Right lung (tissue), 5 donors: ENCODE results near the gene MRPL9. TPM values are rescaled to one million over a fixed set of nuclear protein-coding genes. Genes with fewer than 3 reads are reported as not detected.

Source experiments
- DNase-seq, 2 donors: peaks; one replicate each; pipeline ENCODE4 v3.0.0-alpha.2; 2013
- polyA plus RNA-seq, 5 donors: library from polyadenylated mRNA; unstranded; fragments of 120-200 nt; gene quantifications; one replicate each; pipeline versions ENCODE4 v1.2.1 to v1.2.3, GENCODE V29; 2013; ENCODE audit warnings: inconsistent platforms in 1 of 5, low replicate concordance in 1 of 5; ENCODE audit not compliant: insufficient read length in 5 of 5, insufficient read depth in 1 of 5

Gene MRPL9
- polyA plus RNA-seq, 5 donors, result 104 to 125 (median 113) TPM

DNA sequence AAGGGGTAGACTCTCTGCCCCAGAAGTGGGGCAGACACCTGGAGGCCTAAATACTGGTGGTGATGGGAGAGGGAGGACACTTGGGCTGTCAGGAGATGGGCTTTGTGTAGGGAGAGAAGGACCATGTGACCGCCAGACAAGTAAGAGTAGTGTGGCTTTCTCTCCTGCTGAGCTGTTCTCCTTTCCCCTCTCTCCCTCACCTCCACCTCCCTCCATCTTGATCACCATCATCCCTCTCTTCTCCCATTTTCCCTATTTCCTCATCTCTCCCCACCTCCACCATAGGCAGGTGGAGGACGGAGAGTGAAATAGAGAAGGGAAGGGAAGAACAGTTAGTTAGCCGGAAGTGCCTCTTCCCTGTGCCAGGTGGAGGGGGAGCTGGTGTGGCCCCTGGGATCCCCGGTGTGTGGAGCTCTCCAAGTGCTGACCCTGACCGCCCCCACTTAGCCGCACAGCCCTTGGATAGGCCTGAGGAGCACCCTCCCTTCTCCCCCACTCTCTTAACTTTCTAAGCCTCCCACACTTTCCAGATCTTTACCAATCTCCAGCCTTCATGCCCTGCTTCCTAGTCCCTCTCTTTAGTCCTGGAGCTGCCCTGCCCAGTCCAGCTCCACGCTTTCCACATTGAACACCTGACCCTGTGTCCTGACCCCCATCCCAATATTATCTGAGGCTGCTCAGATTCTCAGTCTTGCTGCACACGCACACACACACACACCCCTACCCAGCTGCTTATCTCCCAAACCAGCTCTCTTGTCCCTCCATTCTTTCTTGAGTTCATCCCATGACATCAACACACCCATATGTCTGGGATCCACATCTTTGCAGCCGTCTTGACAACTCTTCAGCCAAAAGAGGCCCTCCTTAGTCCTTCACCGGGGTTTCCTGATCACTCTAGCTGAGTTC, 48.2 kb downstream of the MRPL9 start:
- no peak for DNase-seq

DNA sequence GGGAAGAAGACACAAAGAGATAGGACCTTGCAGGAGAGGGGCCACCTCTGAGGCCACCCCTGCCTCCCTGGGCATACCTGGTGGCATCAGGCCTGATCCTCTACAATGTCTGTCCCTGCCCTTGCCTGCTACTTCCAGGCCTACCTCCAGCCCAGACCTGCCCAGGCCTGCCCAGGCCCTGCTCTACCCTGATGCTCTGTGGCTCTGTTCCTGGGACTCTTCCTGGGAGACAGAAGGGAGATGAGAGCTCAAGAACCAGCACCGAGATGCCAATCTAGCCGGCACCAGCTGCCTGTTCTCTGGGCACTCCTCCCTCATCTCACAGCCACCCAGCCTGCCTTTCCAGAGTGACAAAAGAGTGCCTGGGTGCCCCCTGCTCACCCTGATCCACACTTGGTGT, 49.4 kb downstream of the MRPL9 start:
- no peak for DNase-seq

- DNase-seq, result no peak
Observed at GRCh38 chr1:151713044-151713443, 50.3 kb downstream of the MRPL9 start.

- DNase-seq, result no peak
Observed at GRCh38 chr1:151711951-151712350, 51.3 kb downstream of the MRPL9 start.

- no peak for DNase-seq
Observed at GRCh38 chr1:151711044-151711800, 52.1 kb downstream of the MRPL9 start.

DNA sequence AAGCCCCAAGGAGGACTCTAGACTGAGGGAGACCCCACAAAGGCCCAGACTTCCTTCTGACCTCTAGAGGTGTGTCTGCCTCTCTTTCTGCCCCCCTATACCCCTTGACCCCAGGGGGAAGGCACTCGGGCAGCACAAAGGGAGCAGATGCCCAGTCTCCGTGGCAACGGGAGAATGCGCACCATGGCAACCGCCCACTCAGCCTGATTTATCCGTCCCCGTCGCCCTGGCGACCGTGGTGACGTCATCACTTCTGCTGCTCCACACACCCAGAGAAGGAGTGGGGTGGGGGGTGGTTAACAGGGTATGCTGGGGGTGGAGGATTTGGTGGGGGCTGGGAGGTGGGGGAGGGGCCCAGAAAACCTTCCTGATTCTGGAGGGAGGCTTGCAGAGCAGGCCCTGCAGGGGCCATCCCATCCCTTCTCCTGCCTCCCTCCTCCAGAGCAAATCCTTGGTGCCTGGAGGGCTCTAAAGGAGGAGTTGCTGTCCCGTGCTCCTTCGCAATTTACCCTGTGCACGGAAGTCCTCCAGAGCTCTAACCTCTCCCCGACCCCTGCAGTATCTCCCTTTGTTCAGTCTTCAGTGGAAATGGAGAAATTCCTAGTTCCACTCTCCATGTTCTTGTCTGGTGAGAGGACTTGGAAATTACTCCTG, 53.0 kb downstream of the MRPL9 start:
- no peak for DNase-seq

Other genes with a start within 250 kb of the MRPL9 start
- gene TUFT1, start 223.2 kb downstream of the MRPL9 start, polyA plus RNA-seq, result 1 to 10 TPM; 6.5 to 8.9 (median 7.1) TPM
- gene SNX27, start 151.4 kb downstream of the MRPL9 start, polyA plus RNA-seq, result 10 to 100 TPM; 17.7 to 26.2 (median 22.6) TPM
- 1 to 10 TPM in 2 of 5 donors, under 1 TPM in 3; 0.62 to 1.3 (median 0.83) TPM for gene CELF3, start 46.7 kb downstream of the MRPL9 start, polyA plus RNA-seq
- gene RIIAD1, start 42.0 kb downstream of the MRPL9 start, polyA plus RNA-seq, result 1 to 10 TPM in 4 of 5 donors, under 1 TPM in 1; 0.78 to 2.1 (median 1.7) TPM
- gene TDRKH, start 27.0 kb upstream of the MRPL9 start, polyA plus RNA-seq, result 10 to 100 TPM in 4 of 5 donors, 1 to 10 TPM in 1; 9.9 to 13.5 (median 11.2) TPM
- gene LINGO4, start 41.9 kb upstream of the MRPL9 start, polyA plus RNA-seq, result under 1 TPM in 4 of 5 donors, not detected in 1; 0.05 to 0.19 (median 0.11) TPM
- 10 to 100 TPM in 3 of 5 donors, 1 to 10 TPM in 2; 6.6 to 11.2 (median 10.7) TPM for gene RORC, start 68.3 kb upstream of the MRPL9 start, polyA plus RNA-seq
- under 1 TPM; 0.25 to 0.87 (median 0.35) TPM for gene C2CD4D, start 76.3 kb upstream of the MRPL9 start, polyA plus RNA-seq
- 1 to 10 TPM in 3 of 5 donors, under 1 TPM in 2; 0.67 to 1.4 (median 1.1) TPM for gene THEM5, start 90.2 kb upstream of the MRPL9 start, polyA plus RNA-seq
- 10 to 100 TPM; 27.7 to 38.1 (median 33.1) TPM for gene THEM4, start 146.0 kb upstream of the MRPL9 start, polyA plus RNA-seq
- 100 to 1,000 TPM; 395 to 598 (median 451) TPM for gene S100A10, start 230.4 kb upstream of the MRPL9 start, polyA plus RNA-seq